ENCODE measurements around the gene AGBL5. TPM values are rescaled to one million over a fixed set of nuclear protein-coding genes. Genes with fewer than 3 reads are reported as not detected.

AGBL5 gene
- 23.4 and 23.9 TPM in 2 replicates for total RNA-seq
- long read RNA-seq, partial matches to known transcripts, result 29 of 46 reads
- long read RNA-seq, other reads (novel, unspliced or antisense), result 16 of 46 reads

- Mint-ChIP-seq H3K4me3 (ENCODE audit: unreplicated experiment) (peak within 1 kb of the TSS; percentile 96), H3K36me3 (ENCODE audit: unreplicated experiment) (peaks cover 16% of the 10 kb centered on the region), H3K27me3 (ENCODE audit: unreplicated experiment) (no peaks in the 10 kb centered on the region), H3K4me1 (ENCODE audit: unreplicated experiment) (peaks cover 17% of the 10 kb centered on the region), H3K27ac (ENCODE audit: unreplicated experiment) (peak within 1 kb of the TSS; percentile 100), H3K9me3 (ENCODE audit: unreplicated experiment) (no peaks in the 10 kb centered on the region)
- peak; percentile 98 for DNase-seq (ENCODE audit: extremely low spot score, unreplicated experiment)
- TF ChIP-seq CTCF (IDR thresholded peaks at IDR 0.05), result no peak
These were observed at the start of gene AGBL5 for GRCh38 chr2:27050996-27051901. TSS of gene AGBL5 (plus strand) at chr2:27051668. CDS start at chr2:27052959, 1,291 bp downstream.

- Mint-ChIP-seq H3K27ac (ENCODE audit: unreplicated experiment) (no peak overlapping the region), H3K36me3 (ENCODE audit: unreplicated experiment) (no peaks in the 10 kb centered on the region), H3K4me3 (ENCODE audit: unreplicated experiment) (no peak overlapping the region), H3K27me3 (ENCODE audit: unreplicated experiment) (peaks cover 3% of the 10 kb centered on the region), H3K4me1 (ENCODE audit: unreplicated experiment) (peaks cover 6% of the 10 kb centered on the region), H3K9me3 (ENCODE audit: unreplicated experiment) (no peaks in the 10 kb centered on the region)
- TF ChIP-seq CTCF (IDR thresholded peaks at IDR 0.05), result no peak
- no peak for DNase-seq (ENCODE audit: extremely low spot score, unreplicated experiment)
These were observed 49.5 kb upstream of the AGBL5 start for GRCh38 chr2:27001950-27002349.

- Mint-ChIP-seq H3K9me3 (ENCODE audit: unreplicated experiment) (no peaks in the 10 kb centered on the region), H3K36me3 (ENCODE audit: unreplicated experiment) (no peaks in the 10 kb centered on the region), H3K27ac (ENCODE audit: unreplicated experiment) (no peak overlapping the region), H3K4me1 (ENCODE audit: unreplicated experiment) (peaks cover 6% of the 10 kb centered on the region), H3K4me3 (ENCODE audit: unreplicated experiment) (no peak overlapping the region), H3K27me3 (ENCODE audit: unreplicated experiment) (no peaks in the 10 kb centered on the region)
- TF ChIP-seq CTCF (IDR thresholded peaks at IDR 0.05), result no peak
- no peak for DNase-seq (ENCODE audit: extremely low spot score, unreplicated experiment)
These were observed 48.5 kb upstream of the AGBL5 start for GRCh38 chr2:27003007-27003406.

- H3K36me3 Mint-ChIP-seq (ENCODE audit: unreplicated experiment), result no peaks in the 10 kb centered on the region
- no peak for TF ChIP-seq CTCF (IDR thresholded peaks at IDR 0.05)
- H3K27me3 Mint-ChIP-seq (ENCODE audit: unreplicated experiment), result no peaks in the 10 kb centered on the region
- no peaks in the 10 kb centered on the region for H3K9me3 Mint-ChIP-seq (ENCODE audit: unreplicated experiment)
- H3K4me1 Mint-ChIP-seq (ENCODE audit: unreplicated experiment), result peaks cover 6% of the 10 kb centered on the region
- no peak overlapping the region for H3K4me3 Mint-ChIP-seq (ENCODE audit: unreplicated experiment)
- no peak overlapping the region for H3K27ac Mint-ChIP-seq (ENCODE audit: unreplicated experiment)
- no peak for DNase-seq (ENCODE audit: extremely low spot score, unreplicated experiment)
These were observed 47.6 kb upstream of the AGBL5 start for GRCh38 chr2:27003857-27004256.
